Epidermal melanocyte (primary cell): ENCODE data around the gene ATP1A3.
A peak's percentile ranks its signal among the peaks of the same experiment; 100 is the strongest.
"Not testable (repeated sequence)": the region's sequence is repeated elsewhere in the genome, so short reads cannot be mapped to it uniquely, and the experiment has no call there.

Source experiments
- DNase-seq: peaks from one replicate; pipeline ENCODE4 v3.0.0; 2011; ENCODE audit warnings: low spot score; ENCODE audit not compliant: insufficient read length

The ATP1A3 gene

GRCh38 chr19:41993612-41994483, at the start of gene ATP1A3:
ATP1A3 (minus strand) TSS chr19:41994230; CDS start chr19:41994076, 154 bp downstream.
- DNase-seq = peak; percentile 68

GRCh38 chr19:42042455-42043170, 48.6 kb upstream of the ATP1A3 start:
- DNase-seq = no peak

GRCh38 chr19:42040491-42040890, 46.5 kb upstream of the ATP1A3 start:
- DNase-seq = not testable (repeated sequence)

GRCh38 chr19:42040031-42040430, 46.0 kb upstream of the ATP1A3 start:
- DNase-seq = no peak

- no peak for DNase-seq
Measured at GRCh38 chr19:42038666-42039065, 44.6 kb upstream of the ATP1A3 start.

GRCh38 chr19:42037649-42038048, 43.6 kb upstream of the ATP1A3 start:
- DNase-seq = no peak

GRCh38 chr19:42034640-42035391, 40.8 kb upstream of the ATP1A3 start:
- peak; percentile 73 for DNase-seq

GRCh38 chr19:42033413-42033812, 39.4 kb upstream of the ATP1A3 start:
- DNase-seq = no peak

GRCh38 chr19:42032431-42032830, 38.4 kb upstream of the ATP1A3 start:
- DNase-seq = peak; percentile 82

- no peak for DNase-seq
Measured at GRCh38 chr19:42030645-42031440, 36.8 kb upstream of the ATP1A3 start.

- no peak for DNase-seq
Measured at GRCh38 chr19:42028304-42029216, 34.5 kb upstream of the ATP1A3 start.

GRCh38 chr19:42024622-42025111, 30.6 kb upstream of the ATP1A3 start:
- DNase-seq = peak; percentile 70

- no peak for DNase-seq
Measured at GRCh38 chr19:42023943-42024260, 29.9 kb upstream of the ATP1A3 start.

GRCh38 chr19:42023121-42023942, 29.3 kb upstream of the ATP1A3 start:
- no peak for DNase-seq

GRCh38 chr19:42022616-42023015, 28.6 kb upstream of the ATP1A3 start:
- no peak for DNase-seq

GRCh38 chr19:42021185-42021584, 27.2 kb upstream of the ATP1A3 start:
- no peak for DNase-seq

GRCh38 chr19:42018503-42019193, 24.6 kb upstream of the ATP1A3 start:
- DNase-seq = no peak

GRCh38 chr19:42017040-42017439, 23.0 kb upstream of the ATP1A3 start:
- no peak for DNase-seq
